Activated CD4-positive, alpha-beta T cell treated with anti-CD3 and anti-CD28 coated beads for 24 hours (primary cell): ENCODE measurements around the gene B4GALT5.

Experiments
- DNase-seq, 2 donors: peaks; one replicate each; pipeline ENCODE4 v3.0.0-alpha.2; 2020; ENCODE audit warnings: low read depth in 2 of 2

The B4GALT5 gene

DNA sequence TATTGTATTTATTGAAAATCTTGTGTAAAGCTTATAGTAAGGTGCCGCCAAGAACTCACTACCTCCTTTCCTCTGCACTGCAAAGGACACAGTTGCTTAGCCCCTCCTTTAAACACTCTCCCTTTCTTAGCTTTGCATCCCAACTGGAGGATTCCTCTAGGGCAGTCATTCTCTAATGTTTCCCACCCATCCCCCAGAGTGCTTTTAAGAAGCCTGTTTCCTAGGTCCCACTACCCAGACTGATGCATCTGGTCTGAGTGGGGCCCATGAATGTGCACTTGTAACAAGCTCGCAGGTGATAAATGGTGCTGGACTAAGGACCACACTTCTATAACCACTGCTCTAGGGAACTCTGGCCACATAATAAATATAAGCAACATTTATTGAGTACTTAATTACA, 55.2 kb downstream of the B4GALT5 start:
- no peak for DNase-seq

GRCh38 chr20:49657118-49657901, 56.4 kb downstream of the B4GALT5 start:
- no peak for DNase-seq

- no peak for DNase-seq
Measured at GRCh38 chr20:49656304-49656703, 57.4 kb downstream of the B4GALT5 start.

GRCh38 chr20:49653925-49654434, 59.7 kb downstream of the B4GALT5 start:
- no peak for DNase-seq

- no peak for DNase-seq
Measured at GRCh38 chr20:49649672-49650071, 64.0 kb downstream of the B4GALT5 start.

- DNase-seq, result no peak
Measured at GRCh38 chr20:49647550-49647949, 66.1 kb downstream of the B4GALT5 start.

- DNase-seq, result no peak
Measured at GRCh38 chr20:49646528-49646927, 67.2 kb downstream of the B4GALT5 start.

DNA sequence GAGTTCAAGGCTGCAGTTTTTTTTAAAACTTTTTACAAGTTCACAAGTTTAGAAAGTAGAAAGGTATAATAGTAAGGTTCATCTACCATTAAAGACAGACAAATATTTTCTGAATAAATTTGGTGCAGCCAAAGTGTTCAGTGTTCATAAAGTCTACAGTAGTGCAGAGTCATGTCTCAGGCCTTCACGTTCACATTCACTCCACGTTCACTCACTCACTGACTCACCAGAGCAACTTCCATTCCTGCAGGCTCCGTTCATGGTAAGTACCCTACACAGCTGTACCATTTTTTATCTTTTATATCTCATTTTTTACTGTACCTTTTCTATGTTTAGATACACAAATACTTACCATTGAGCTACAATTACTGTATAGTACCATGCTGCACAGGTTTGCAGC, 67.6 kb downstream of the B4GALT5 start:
- DNase-seq, result no peak

GRCh38 chr20:49644980-49645565, 68.6 kb downstream of the B4GALT5 start:
- DNase-seq, result no peak

- DNase-seq, result no peak
Measured at GRCh38 chr20:49642816-49643215, 70.9 kb downstream of the B4GALT5 start.

DNA sequence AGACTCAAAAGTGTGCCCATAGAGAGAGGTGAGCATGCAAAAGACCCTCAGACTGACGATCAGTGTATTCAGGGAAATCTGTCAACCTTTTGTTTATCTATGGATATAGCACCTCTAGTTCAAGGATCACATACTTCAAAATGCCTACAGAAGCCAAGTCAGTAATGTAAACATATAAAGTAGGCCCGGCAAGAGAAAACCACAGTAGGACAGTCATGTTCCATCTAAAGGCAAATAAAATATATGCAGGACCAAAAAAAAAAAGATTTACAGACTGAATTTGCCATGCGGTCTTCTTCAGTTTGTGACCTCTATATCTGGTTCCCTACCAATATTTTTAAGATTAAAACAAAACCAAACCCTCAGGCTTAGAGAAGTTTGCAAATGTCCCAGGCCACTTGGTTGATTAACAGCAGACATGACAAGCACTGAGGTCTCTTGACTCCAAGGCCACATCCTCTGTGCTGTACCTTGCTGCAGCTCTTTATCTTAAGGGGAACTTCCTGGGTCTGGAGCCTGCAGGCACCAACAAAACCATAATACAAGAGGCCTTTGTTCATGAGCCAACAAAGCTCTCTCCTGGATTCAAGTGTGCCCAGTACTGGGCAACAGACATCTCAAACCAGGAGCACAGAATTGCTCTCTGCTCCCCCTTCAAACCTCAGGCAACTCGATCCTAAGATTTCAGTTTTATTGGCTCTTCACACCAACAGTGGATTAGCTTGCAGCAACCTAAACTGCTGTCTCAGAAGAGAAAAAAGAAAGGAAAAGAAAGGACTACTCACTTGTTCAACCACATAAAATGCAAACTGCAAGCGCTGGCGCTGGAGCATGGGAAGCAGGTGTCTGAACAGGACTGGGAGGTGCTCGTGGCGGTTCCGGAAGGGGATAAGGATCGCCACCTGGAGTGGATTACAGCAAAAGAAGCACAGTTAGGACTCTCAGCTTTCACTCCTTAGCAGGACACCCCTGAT, 71.7 kb downstream of the B4GALT5 start:
- no peak for DNase-seq

DNA sequence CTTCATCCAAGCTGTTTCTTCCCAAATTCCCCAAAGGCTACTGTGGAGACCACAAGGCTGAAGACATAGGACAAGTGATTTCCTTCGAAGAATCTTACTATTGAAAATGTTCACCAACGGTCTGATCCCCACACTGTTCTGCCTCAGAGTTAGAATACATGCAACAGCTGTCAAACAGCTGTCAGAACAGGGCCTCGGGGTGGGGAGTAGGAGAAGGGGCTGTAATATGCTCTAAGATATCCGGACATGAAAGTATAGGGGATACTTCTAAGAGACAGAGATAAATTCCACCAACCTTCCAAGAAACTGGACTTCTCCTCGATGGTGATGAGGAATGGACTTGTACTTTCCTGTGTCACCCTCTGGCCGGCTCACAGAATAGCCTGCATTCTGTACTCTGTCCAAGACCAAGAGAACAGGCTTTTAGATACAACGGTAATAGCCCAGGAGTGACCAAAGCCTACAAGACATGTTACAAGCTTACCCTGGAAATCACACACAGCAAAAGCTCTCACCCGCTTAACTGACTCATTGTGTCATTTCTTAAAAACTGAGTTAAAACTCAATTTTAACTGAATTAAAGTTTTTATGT, 76.5 kb downstream of the B4GALT5 start:
- no peak for DNase-seq

DNA sequence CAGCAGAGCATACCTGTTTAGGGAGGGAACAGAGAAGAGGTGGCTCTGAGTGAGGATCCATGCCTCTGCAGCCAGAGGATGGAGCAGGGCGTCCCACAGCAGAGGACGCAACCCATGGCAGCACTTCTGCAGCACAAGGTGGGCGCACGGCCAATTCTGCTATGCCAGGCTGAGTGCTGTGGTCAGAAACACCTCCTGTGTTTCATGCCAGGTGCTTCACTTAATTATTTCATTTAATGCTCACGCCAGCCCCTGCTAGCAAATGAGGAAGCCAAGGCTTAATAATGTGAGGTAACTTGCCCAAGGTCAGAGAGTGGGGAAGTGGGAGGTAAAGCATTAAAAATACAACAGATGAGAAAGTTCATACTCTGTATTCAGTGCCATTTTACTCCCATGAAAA, 77.2 kb downstream of the B4GALT5 start:
- DNase-seq, result no peak

DNA sequence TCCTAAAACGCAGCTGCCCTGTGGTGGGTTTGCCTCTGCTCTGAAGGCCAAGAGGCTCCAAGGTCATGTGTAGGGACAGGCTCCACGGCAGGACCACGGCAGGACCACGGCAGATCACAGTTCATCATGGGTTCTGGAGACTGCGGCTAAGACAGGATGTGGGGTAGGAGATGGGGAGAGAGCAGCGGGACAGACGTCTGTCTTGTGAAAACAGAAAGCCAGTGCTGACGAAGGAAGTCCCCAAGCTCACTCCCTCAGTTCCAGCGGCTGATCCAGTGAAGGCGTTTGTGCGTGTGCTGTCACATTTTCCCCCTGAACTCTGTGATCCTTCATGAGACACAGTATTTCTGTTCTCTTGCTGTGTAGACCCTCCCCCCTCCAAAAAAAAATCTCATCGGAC, 77.8 kb downstream of the B4GALT5 start:
- no peak for DNase-seq

DNA sequence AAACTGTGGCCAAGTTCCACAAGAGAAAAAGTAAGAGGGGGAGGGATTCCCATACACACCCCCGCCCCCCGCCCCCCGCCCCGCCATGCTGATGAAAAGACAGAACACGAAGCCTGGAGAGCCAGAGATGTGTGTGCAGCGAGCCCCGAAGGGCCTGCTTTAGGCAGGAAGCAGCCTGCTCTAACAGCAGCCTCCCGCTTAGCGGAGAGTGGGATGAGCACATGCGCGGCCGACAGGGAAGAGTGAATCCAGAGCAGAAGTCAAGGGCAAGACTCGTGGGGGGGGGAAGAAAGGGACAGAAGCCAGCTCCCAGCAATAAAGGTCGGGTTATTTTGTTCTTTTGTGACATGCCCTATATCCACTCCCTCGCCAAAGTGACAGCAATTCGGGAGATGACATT, 78.5 kb downstream of the B4GALT5 start:
- DNase-seq, result no peak

- DNase-seq, result no peak
Measured at GRCh38 chr20:49634116-49634515, 79.6 kb downstream of the B4GALT5 start.

DNA sequence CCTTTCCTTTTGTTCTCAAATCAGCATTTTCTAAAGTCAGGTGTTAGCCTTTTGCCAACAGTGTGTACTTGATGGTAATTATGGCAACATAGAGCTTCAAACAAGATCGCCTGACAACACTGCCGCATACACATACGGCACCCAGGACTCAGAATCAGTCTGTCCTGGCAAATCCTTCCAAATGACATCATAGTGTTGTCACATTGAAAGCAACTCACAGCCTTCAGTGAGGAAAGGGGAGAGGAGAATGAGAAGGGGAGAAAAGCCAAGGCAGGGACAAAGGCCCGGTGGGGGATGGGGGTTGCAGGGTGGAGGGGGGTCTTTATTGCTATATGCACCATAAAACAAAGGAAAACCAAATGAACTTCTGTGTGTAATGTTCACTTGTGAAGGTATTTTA, 80.0 kb downstream of the B4GALT5 start:
- DNase-seq, result no peak

DNA sequence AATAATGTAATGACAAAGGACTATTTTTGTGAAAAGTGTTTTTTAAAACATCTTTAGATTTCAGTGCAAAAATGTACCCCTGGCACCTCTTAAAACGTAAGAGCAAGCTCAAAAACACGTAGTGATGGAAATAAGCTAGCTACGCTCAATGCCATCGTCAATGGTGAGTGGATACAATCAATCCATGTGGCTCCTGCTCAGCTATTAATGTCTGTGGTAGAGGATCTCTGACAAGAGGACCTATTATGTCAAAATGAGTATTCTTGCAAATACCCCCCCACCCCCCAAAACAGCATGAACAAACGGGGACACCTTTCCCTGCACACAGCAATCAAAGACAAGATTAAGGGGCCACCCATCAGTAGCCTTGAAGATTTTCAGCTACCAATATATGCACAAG, 80.7 kb downstream of the B4GALT5 start:
- no peak for DNase-seq

- DNase-seq, result no peak
Measured at GRCh38 chr20:49631856-49632418, 81.7 kb downstream of the B4GALT5 start.

DNA sequence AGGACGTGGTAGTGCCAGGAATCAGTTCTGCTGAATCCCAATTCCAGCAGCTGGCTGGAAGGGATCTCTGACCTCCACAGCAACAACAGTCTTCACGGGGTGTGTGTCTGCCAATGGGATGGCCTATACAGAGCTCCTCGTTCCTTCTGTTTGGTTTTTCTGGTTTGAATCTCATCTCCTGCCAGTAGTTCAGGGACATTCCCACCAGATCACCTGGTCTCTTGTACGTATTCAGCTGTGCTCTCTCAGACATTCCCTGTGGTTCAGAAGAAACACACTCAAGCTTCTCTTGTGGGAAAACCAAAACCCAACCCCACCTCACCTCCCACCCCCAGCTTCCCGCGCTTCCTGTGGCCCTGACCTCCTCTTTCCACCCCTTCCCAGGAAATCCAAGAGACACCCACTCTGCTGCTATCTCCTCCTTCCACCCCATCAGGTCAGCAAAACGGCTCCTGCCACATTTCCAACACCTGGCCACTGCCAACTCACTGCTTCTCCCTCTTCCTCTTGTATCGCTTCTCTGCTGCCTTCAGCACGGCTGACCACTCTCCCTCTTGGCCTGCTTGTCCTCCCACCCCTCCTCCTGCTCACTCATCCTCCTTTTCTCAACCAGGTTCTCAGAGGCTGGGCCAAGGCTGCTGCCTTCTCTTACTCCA, 82.5 kb downstream of the B4GALT5 start:
- no peak for DNase-seq

GRCh38 chr20:49630396-49630951, 83.2 kb downstream of the B4GALT5 start:
- DNase-seq, result no peak
